ENCODE results near the gene OR2W3. TPM values are rescaled to one million over a fixed set of nuclear protein-coding genes. Genes with fewer than 3 reads are reported as not detected.

The OR2W3 gene
- total and polyA plus RNA-seq, 2 of the 8 experiments (the other 6 are each of a cell fraction or from before 2014, with no cell fraction given), result 0.12 to 1.1 TPM

- no peak overlapping the region for H4K91ac ChIP-seq (replicated peaks; ENCODE audit: insufficient read length, low read length)
- H3K23me2 ChIP-seq (ENCODE audit: low read depth, low read length), result no peaks in the 10 kb centered on the region
- no peaks in the 10 kb centered on the region for H3K27me3 ChIP-seq (replicated peaks in 1 of 4; ENCODE audit: control insufficient read depth in 3 of 4, extremely low read depth in 1 of 4, insufficient read depth in 3 of 4, low read length in 3 of 4)
- no peak overlapping the region for H3K4me2 ChIP-seq (ENCODE audit: insufficient read depth in 1 of 2, low read depth in 2 of 2, low read length in 2 of 2)
- no peak overlapping the region for H3K4ac ChIP-seq (replicated peaks; ENCODE audit: insufficient read length, low read depth, low read length)
- 72% methylated on average over 6 of the region's 6 CpGs; no CpG with 5 or more reads in 1 of the 2 experiments for WGBS, 2 experiments (ENCODE audit: extremely low coverage in 1 of 2, insufficient coverage in 1 of 2, insufficient read length in 1 of 2, insufficient replicate concordance in 2 of 2, low coverage in 1 of 2, low lambda C conversion rate in 2 of 2, missing lambda C conversion rate in 1 of 2)
- no peak overlapping the region for H2BK20ac ChIP-seq (ENCODE audit: low read length)
- no peak overlapping the region for H4K8ac ChIP-seq (ENCODE audit: extremely low read depth, insufficient read depth, low read length)
- DNase-seq (ENCODE audit: low read depth in 1 of 2, low spot score in 2 of 2), result no peak
- H3K9me3 ChIP-seq (ENCODE audit: insufficient read depth in 2 of 2, low read depth in 1 of 2, low read length in 1 of 2), result peaks cover 44 to 54% of the 10 kb centered on the region in 2 experiments
- H2AFZ ChIP-seq (ENCODE audit: low read length), result no peak overlapping the region
- no peak overlapping the region for H2BK120ac ChIP-seq (replicated peaks; ENCODE audit: low read depth, low read length)
- no peak overlapping the region for H3K9ac ChIP-seq (replicated peaks in 1 of 4; ENCODE audit: extremely low read depth in 1 of 4, low read depth in 3 of 4, low read length in 3 of 4)
- no peak for FAIRE-seq
- no peaks in the 10 kb centered on the region for H3K79me2 ChIP-seq (ENCODE audit: control insufficient read depth in 1 of 2, insufficient read depth in 2 of 2, low read length in 2 of 2)
- H3K36me3 ChIP-seq (ENCODE audit: control insufficient read depth in 2 of 4, insufficient read depth in 4 of 4, low read length in 3 of 4), result no peaks in the 10 kb centered on the region
- no peak overlapping the region for H2AK5ac ChIP-seq (ENCODE audit: low read depth, low read length)
- no peak overlapping the region for H2BK12ac ChIP-seq (ENCODE audit: low read depth, low read length)
- no peaks in the 10 kb centered on the region for H3K4me1 ChIP-seq (replicated peaks in 1 of 4; ENCODE audit: control insufficient read depth in 3 of 4, insufficient read depth in 4 of 4, low read length in 3 of 4)
- no peak overlapping the region for H3K27ac ChIP-seq (ENCODE audit: low read depth, low read length)
- H3K23ac ChIP-seq (ENCODE audit: insufficient read length), result no peak overlapping the region
- no peaks in the 10 kb centered on the region for H4K20me1 ChIP-seq (replicated peaks in 1 of 2; ENCODE audit: control insufficient read depth in 1 of 2, insufficient read depth in 2 of 2, low read length in 2 of 2)
- H3K79me1 ChIP-seq (ENCODE audit: low read depth, low read length), result no peaks in the 10 kb centered on the region
- POLR2A ChIA-PET (ENCODE audit: partially characterized antibody), result no interaction called here
- no peak overlapping the region for H3K56ac ChIP-seq (replicated peaks; ENCODE audit: insufficient read length, low read depth, low read length)
- no peak overlapping the region for H2BK15ac ChIP-seq (ENCODE audit: low read length)
- CTCF ChIA-PET (ENCODE audit: partially characterized antibody), result no interaction called here
- H2BK5ac ChIP-seq (ENCODE audit: low read depth, low read length), result no peak overlapping the region
- H4K5ac ChIP-seq (ENCODE audit: insufficient read length, low read depth, low read length), result no peak overlapping the region
- H3K18ac ChIP-seq (ENCODE audit: extremely low read depth, low read length), result no peak overlapping the region
- no peak overlapping the region for H3K4me3 ChIP-seq (ENCODE audit: extremely low read depth in 1 of 4, insufficient read depth in 2 of 4, low read depth in 3 of 4, low read length in 4 of 4)
- no peak overlapping the region for H3K14ac ChIP-seq (ENCODE audit: insufficient read length)
- no peak for TF ChIP-seq ZNF274 (IDR thresholded peaks at IDR 0.05; ENCODE audit: borderline replicate concordance, extremely low read depth, low read length)
- no peak for TF ChIP-seq CBX8 (IDR thresholded peaks at IDR 0.05; ENCODE audit: borderline replicate concordance, low read depth, low read length)
- TF ChIP-seq ASH2L (IDR thresholded peaks at IDR 0.05; ENCODE audit: low read length), result no peak
- no peak for TF ChIP-seq FOSL1 (IDR thresholded peaks at IDR 0.05; ENCODE audit: insufficient read depth, low read depth, low read length)
- TF ChIP-seq EP300 (IDR thresholded peaks at IDR 0.05; ENCODE audit: borderline replicate concordance in 1 of 2, low read depth in 2 of 2, low read length in 2 of 2), result no peak
- TF ChIP-seq CBX5 (IDR thresholded peaks at IDR 0.05; ENCODE audit: low read depth, low read length), result no peak
- no peak for TF ChIP-seq SUZ12 (IDR thresholded peaks at IDR 0.05; ENCODE audit: low read length)
- TF ChIP-seq SIRT6 (IDR thresholded peaks at IDR 0.05; ENCODE audit: low read length), result no peak
- no peak for TF ChIP-seq CTCF (IDR thresholded peaks at IDR 0.05; ENCODE audit: control extremely low read depth in 1 of 3, insufficient read depth in 1 of 3, low read depth in 1 of 3, low read length in 3 of 3)
- no peak for TF ChIP-seq SP4 (IDR thresholded peaks at IDR 0.05; ENCODE audit: low read length)
- TF ChIP-seq ATF2 (IDR thresholded peaks at IDR 0.05; ENCODE audit: low read length), result no peak
These were observed 47.2 kb downstream of the OR2W3 start for GRCh38 chr1:247942624-247943023.

All from H1 (cell line).